OCI-LY1 (cell line): Measurements from ENCODE around the gene CYBRD1.

ENCODE experiments used
- EZH2 ChIP-seq: fragments of 200-600 bp; sonication (generic), shearing (Covaris generic); IDR thresholded peaks from 2 replicates; pipeline ENCODE4 v1.8.0; 2017; ENCODE audit warnings: borderline replicate concordance, mixed run types, mild to moderate bottlenecking, antibody characterized with exemption, low read length, moderate library complexity, mixed read lengths
- TF ChIP-seq, protein P1 (sequence below): fragments of 200-600 bp; sonication (generic), shearing (Covaris generic); IDR thresholded peaks from 2 replicates; pipeline ENCODE4 v1.5.1; 2017; ENCODE audit warnings: mild to moderate bottlenecking, antibody characterized with exemption, low read length, moderate library complexity, mixed read lengths

- TF ChIP-seq, protein P1, sequence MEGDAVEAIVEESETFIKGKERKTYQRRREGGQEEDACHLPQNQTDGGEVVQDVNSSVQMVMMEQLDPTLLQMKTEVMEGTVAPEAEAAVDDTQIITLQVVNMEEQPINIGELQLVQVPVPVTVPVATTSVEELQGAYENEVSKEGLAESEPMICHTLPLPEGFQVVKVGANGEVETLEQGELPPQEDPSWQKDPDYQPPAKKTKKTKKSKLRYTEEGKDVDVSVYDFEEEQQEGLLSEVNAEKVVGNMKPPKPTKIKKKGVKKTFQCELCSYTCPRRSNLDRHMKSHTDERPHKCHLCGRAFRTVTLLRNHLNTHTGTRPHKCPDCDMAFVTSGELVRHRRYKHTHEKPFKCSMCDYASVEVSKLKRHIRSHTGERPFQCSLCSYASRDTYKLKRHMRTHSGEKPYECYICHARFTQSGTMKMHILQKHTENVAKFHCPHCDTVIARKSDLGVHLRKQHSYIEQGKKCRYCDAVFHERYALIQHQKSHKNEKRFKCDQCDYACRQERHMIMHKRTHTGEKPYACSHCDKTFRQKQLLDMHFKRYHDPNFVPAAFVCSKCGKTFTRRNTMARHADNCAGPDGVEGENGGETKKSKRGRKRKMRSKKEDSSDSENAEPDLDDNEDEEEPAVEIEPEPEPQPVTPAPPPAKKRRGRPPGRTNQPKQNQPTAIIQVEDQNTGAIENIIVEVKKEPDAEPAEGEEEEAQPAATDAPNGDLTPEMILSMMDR = no peak
- TF ChIP-seq EZH2 = no peak
Measured at GRCh38 chr2:171485116-171485515, 37.2 kb upstream of the CYBRD1 start.
